Spinal cord (tissue), 10 donors: ENCODE data around the gene SEC24B. TPM values are rescaled to one million over a fixed set of nuclear protein-coding genes. Genes with fewer than 3 reads are reported as not detected.
"Not testable (repeated sequence)": the region's sequence is repeated elsewhere in the genome, so short reads cannot be mapped to it uniquely, and the experiment has no call there.

ENCODE experiments used
- DNase-seq, 6 donors: peaks; one replicate each; pipeline versions ENCODE4 v3.0.0 to v3.0.0-alpha.2; 2013 to 2015; ENCODE audit warnings: low spot score in 6 of 6, low read depth in 4 of 6
- H3K27ac ChIP-seq: one replicate; pipeline ENCODE4 v1.5.1; 2013; ENCODE audit warnings: low read depth, low read length, control low read depth
- H3K27me3 ChIP-seq: one replicate; pipeline ENCODE4 v1.6.1; 2013; ENCODE audit warnings: low read length; ENCODE audit not compliant: control insufficient read depth, insufficient read depth
- H3K36me3 ChIP-seq: one replicate; pipeline ENCODE4 v1.6.1; 2013; ENCODE audit warnings: low read length; ENCODE audit not compliant: control insufficient read depth, insufficient read depth
- H3K4me1 ChIP-seq: one replicate; pipeline ENCODE4 v1.6.1; 2013; ENCODE audit warnings: low read length; ENCODE audit not compliant: control insufficient read depth, insufficient read depth
- H3K4me3 ChIP-seq: one replicate; pipeline ENCODE4 v1.5.1; 2013; ENCODE audit warnings: low read depth, low read length, control low read depth
- H3K9me3 ChIP-seq: one replicate; pipeline ENCODE4 v1.6.1; 2013; ENCODE audit warnings: low read length; ENCODE audit not compliant: control insufficient read depth, insufficient read depth
- WGBS: methylation state at CpG from one replicate; pipeline ENCODE4 v1.1.5; 2013; ENCODE audit warnings: missing lambda C conversion rate; ENCODE audit not compliant: insufficient coverage; 5-methylcytosine and 5-hydroxymethylcytosine counted together
- polyA plus RNA-seq, 2 donors: library from polyadenylated mRNA; unstranded; fragments of 120-200 nt; gene quantifications; one replicate each; pipeline ENCODE4 v1.2.1, GENCODE V29; 2013; ENCODE audit not compliant: insufficient read length in 2 of 2
- small RNA-seq: library from RNA; depleted of rRNA; stranded (forward); fragments of <200 nt; gene quantifications from one replicate; pipeline ENCODE3, GENCODE V24; 2014; ENCODE audit warnings: low replicate concordance
- total RNA-seq, 2 donors: library from RNA; depleted of rRNA in 1 of 2; stranded (reverse); fragments of 120-200 nt in 1 of 2; fragments of >200 nt in 1 of 2; gene quantifications; one replicate each; pipeline versions ENCODE4 v1.2.3 to v1.2.4, GENCODE V29; 2013 to 2014
- donor health status: healthy.

SEC24B gene
- total and polyA plus RNA-seq, 4 donors, result 24.0 to 34.9 (median 29.7) TPM

DNA sequence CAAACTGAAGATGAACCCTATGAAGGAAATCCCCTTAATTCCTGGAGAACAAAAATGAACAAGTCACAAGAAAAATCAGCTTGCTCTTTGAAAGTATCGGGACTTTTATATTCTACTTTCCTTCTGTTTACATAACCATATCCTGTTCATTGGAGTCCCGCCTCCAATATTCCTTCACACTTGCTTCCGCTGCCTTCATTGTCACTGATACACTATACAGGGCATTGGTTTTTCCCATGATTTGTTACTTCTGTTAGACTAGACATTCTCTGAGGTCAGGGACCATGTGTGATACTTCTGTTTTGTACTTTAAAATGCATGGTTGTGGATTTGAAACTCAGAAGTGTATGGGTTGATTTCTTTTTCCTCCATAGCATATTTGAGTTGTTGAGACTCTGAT, 145.2 kb downstream of the SEC24B start:
- no peak for DNase-seq
- Histone ChIP-seq H3K9me3 (no peaks in the 10 kb centered on the region), H3K36me3 (no peaks in the 10 kb centered on the region), H3K4me1 (no peaks in the 10 kb centered on the region), H3K27ac (no peak overlapping the region), H3K4me3 (no peak overlapping the region), H3K27me3 (no peaks in the 10 kb centered on the region)
- no CpG with 5 or more reads among the region's 3 CpGs for WGBS

- DNase-seq, H3K27me3 ChIP-seq, H3K4me1 ChIP-seq, H3K9me3 ChIP-seq, H3K27ac ChIP-seq, H3K36me3 ChIP-seq, H3K4me3 ChIP-seq: not testable (repeated sequence)
- WGBS, result no CpG with 5 or more reads among the region's 5 CpGs
These were observed 146.4 kb downstream of the SEC24B start for GRCh38 chr4:109579997-109580396.

- Histone ChIP-seq H3K9me3 (no peaks in the 10 kb centered on the region), H3K27me3 (no peaks in the 10 kb centered on the region), H3K4me3 (no peak overlapping the region), H3K27ac (no peak overlapping the region), H3K36me3 (no peaks in the 10 kb centered on the region), H3K4me1 (no peaks in the 10 kb centered on the region)
- WGBS, result 63% methylated on average over 4 of the region's 4 CpGs
- DNase-seq, result peak in 1 of 6 donors; percentile 25
These were observed 154.6 kb downstream of the SEC24B start for GRCh38 chr4:109588176-109588575.

GRCh38 chr4:109589119-109589518, 155.5 kb downstream of the SEC24B start:
- Histone ChIP-seq H3K27me3 (no peaks in the 10 kb centered on the region), H3K4me3 (no peak overlapping the region), H3K36me3 (no peaks in the 10 kb centered on the region), H3K9me3 (no peaks in the 10 kb centered on the region), H3K4me1 (no peaks in the 10 kb centered on the region), H3K27ac (no peak overlapping the region)
- no peak for DNase-seq
- WGBS, result no CpG with 5 or more reads among the region's 2 CpGs

GRCh38 chr4:109589605-109590004, 156.0 kb downstream of the SEC24B start:
- WGBS, result no CpG with 5 or more reads among the region's 2 CpGs

More at GRCh38 chr4:109589605-109590004, 156.0 kb downstream of the SEC24B start:
- H3K27ac ChIP-seq, result no peak overlapping the region
- no peaks in the 10 kb centered on the region for H3K4me1 ChIP-seq
- H3K9me3 ChIP-seq, result no peaks in the 10 kb centered on the region
- H3K36me3 ChIP-seq, result no peaks in the 10 kb centered on the region
- DNase-seq, result peak in 1 of 6 donors; percentile 27
- no peaks in the 10 kb centered on the region for H3K27me3 ChIP-seq
- H3K4me3 ChIP-seq, result no peak overlapping the region

Small RNA genes lying within 50 kb of the gene (small RNA-seq; reads per million reads assigned to genes)
- gene MIR576 (4.1 reads per million, percentile 94 among the genes with 10 or more reads in this experiment), gene RN7SL55P (not detected)

Other genes starting within 250 kb of the SEC24B start
- 10 to 100 TPM in 1 of 2 donors, 1 to 10 TPM in 1; 9.3 to 33.6 TPM for gene COL25A1, start 131.2 kb upstream of the SEC24B start, total RNA-seq
- gene COL25A1, start 131.2 kb upstream of the SEC24B start, polyA plus RNA-seq, result 10 to 100 TPM; 12.1 to 14.7 TPM
- gene MCUB, start 126.4 kb downstream of the SEC24B start, total RNA-seq, result 10 to 100 TPM; 18.0 to 21.7 TPM
- gene MCUB, start 126.4 kb downstream of the SEC24B start, polyA plus RNA-seq, result 10 to 100 TPM in 1 of 2 donors, 1 to 10 TPM in 1; 9.4 to 19.7 TPM